Keratinocyte (primary cell): Measurements from ENCODE around the gene CLDN24. TPM values are rescaled to one million over a fixed set of nuclear protein-coding genes. Genes with fewer than 3 reads are reported as not detected.
"Not testable (repeated sequence)": the region's sequence is repeated elsewhere in the genome, so short reads cannot be mapped to it uniquely, and the experiment has no call there.

Source experiments
- DNase-seq: peaks from one replicate; pipeline ENCODE4 v3.0.0-alpha.2; 2011; ENCODE audit warnings: low read depth, missing footprints, low spot score
- FAIRE-seq: peaks from 2 replicates; lab custom pipeline; 2011; peaks lifted over from hg19 to GRCh38; lab: Jason Lieb, UNC
- H2AFZ ChIP-seq: 2 replicates; pipeline ENCODE4 v1.6.0; 2012; ENCODE audit warnings: low read length, control low read depth, inconsistent platforms; ENCODE audit not compliant: control insufficient read depth
- H3K27ac ChIP-seq: 2 replicates; pipeline ENCODE4 v1.5.1; 2011; ENCODE audit warnings: low read length; ENCODE audit not compliant: control insufficient read depth, insufficient read depth
- H3K27me3 ChIP-seq: 3 replicates; pipeline ENCODE4 v1.6.0; 2011; ENCODE audit warnings: low read length; ENCODE audit not compliant: control insufficient read depth, insufficient read depth; ENCODE audit errors: extremely low read depth
- H3K36me3 ChIP-seq, 2 experiments: 2 replicates in 1 of 2; 3 replicates in 1 of 2; pipeline ENCODE4 v1.5.1; 2011; ENCODE audit warnings: low read length in 2 of 2, mild to moderate bottlenecking in 1 of 2; ENCODE audit not compliant: control insufficient read depth in 2 of 2, insufficient read depth in 2 of 2; ENCODE audit errors: extremely low read depth in 1 of 2
- H3K4me1 ChIP-seq: 3 replicates; pipeline ENCODE4 v1.5.1; 2011; ENCODE audit warnings: low read length; ENCODE audit not compliant: control insufficient read depth, insufficient read depth; ENCODE audit errors: extremely low read depth
- H3K4me2 ChIP-seq: 3 replicates; pipeline ENCODE4 v1.6.0; 2011; ENCODE audit warnings: low read depth, low read length; ENCODE audit not compliant: control insufficient read depth, insufficient read depth; ENCODE audit errors: extremely low read depth
- H3K4me3 ChIP-seq, 3 experiments: fragments of 200-600 bp in 1 of 3; sonication (generic) in 1 of 3; 2 replicates in 2 of 3; 3 replicates in 1 of 3; pipeline ENCODE4 v1.5.1; 2011 to 2016; ENCODE audit warnings: low read length in 3 of 3, mild to moderate bottlenecking in 3 of 3, control low read depth in 2 of 3, inconsistent platforms in 1 of 3, low read depth in 1 of 3, mixed read lengths in 1 of 3, mixed run types in 1 of 3, moderate library complexity in 1 of 3; ENCODE audit not compliant: control insufficient read depth in 2 of 3, insufficient read depth in 2 of 3; ENCODE audit errors: extremely low read depth in 1 of 3
- H3K79me2 ChIP-seq: 2 replicates; pipeline ENCODE4 v1.6.0; 2012; ENCODE audit warnings: low read length; ENCODE audit not compliant: control insufficient read depth, insufficient read depth
- H3K9ac ChIP-seq: 3 replicates; pipeline ENCODE4 v1.6.0; 2011; ENCODE audit warnings: low read length; ENCODE audit not compliant: control insufficient read depth, insufficient read depth; ENCODE audit errors: extremely low read depth
- H3K9me1 ChIP-seq: 3 replicates; pipeline ENCODE4 v1.6.0; 2011; ENCODE audit warnings: low read length; ENCODE audit not compliant: control insufficient read depth, insufficient read depth; ENCODE audit errors: extremely low read depth
- H3K9me3 ChIP-seq: 2 replicates; pipeline ENCODE4 v1.5.1; 2012; ENCODE audit warnings: low read depth, low read length; ENCODE audit not compliant: control insufficient read depth
- H4K20me1 ChIP-seq: 3 replicates; pipeline ENCODE4 v1.6.0; 2011; ENCODE audit warnings: low read length; ENCODE audit not compliant: control insufficient read depth, insufficient read depth; ENCODE audit errors: extremely low read depth
- CTCF ChIP-seq, 3 experiments: IDR thresholded peaks in 1 of 3; conservative IDR thresholded peaks in 1 of 3; optimal IDR thresholded peaks in 1 of 3; 2 replicates in 2 of 3; 3 replicates in 1 of 3; pipeline versions ENCODE3 to v1.5.1; 2011; ENCODE audit warnings: low read length in 3 of 3, mild to moderate bottlenecking in 3 of 3, moderate library complexity in 2 of 3, control low read depth in 1 of 3, inconsistent platforms in 1 of 3; ENCODE audit not compliant: insufficient read depth in 2 of 3; ENCODE audit errors: extremely low read depth in 1 of 3
- EZH2 ChIP-seq: IDR thresholded peaks from one replicate; pipeline ENCODE4 v1.6.1; 2012; ENCODE audit warnings: inconsistent platforms, mild to moderate bottlenecking, low read length, moderate library complexity
- dilution Hi-C: fragments of 300-500 bp; cut with MboI; formaldehyde crosslinking; loops from one replicate; pipeline ENCODE4 v1.7.0; 2020; ENCODE audit warnings: low sequenced_read_pairs; ENCODE audit not compliant: extremely low pct_ligation_motif_present
- polyA plus RNA-seq, 5 experiments: library from polyadenylated mRNA; depleted of rRNA in 3 of 5; stranded (reverse) in 3 of 5; stranded (forward) in 1 of 5; unstranded in 1 of 5; fragments of >200 nt; gene quantifications; 1 replicate in 1 of 5; 2 replicates in 3 of 5; 3 replicates in 1 of 5; pipeline versions ENCODE4 v1.2.1 to v1.2.3, GENCODE V29; 2011 to 2012; ENCODE audit warnings: missing spikeins in 2 of 5, low read depth in 1 of 5, low replicate concordance in 1 of 5

Gene CLDN24
- polyA plus RNA-seq, 1 donor (not counting 4 experiments of a cell fraction or from before 2014, with no cell fraction given) = not detected

DNA sequence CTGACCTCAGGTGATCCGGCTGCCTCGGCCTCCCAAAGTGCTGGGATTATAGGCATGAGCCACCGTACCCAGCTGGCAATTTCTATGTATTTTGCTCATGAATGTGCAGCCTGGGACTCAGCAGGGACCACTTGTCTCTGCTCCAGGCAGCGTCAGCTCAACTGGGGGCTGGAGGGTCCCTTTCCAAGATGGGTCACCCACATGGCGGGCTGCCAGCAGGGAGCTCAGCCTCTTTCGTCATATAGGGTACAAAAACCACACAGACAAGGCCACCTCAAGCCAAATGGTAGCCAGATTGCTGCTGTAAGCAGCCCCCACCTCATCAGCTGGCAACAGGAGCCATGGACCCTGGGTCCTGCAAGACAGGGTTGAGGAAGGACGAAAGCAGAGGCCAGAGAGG lies 2.4 kb upstream of the CLDN24 start:
- Histone ChIP-seq H3K4me1 (no peaks in the 10 kb centered on the region), H3K27ac (no peak overlapping the region), H3K4me2 (no peak overlapping the region), H3K9ac (no peak overlapping the region), H3K9me3 (no peaks in the 10 kb centered on the region), H2AFZ (no peak overlapping the region), H3K4me3 (no peak overlapping the region), H3K79me2 (no peaks in the 10 kb centered on the region), H3K27me3 (no peaks in the 10 kb centered on the region), H4K20me1 (no peaks in the 10 kb centered on the region), H3K9me1 (no peaks in the 10 kb centered on the region), H3K36me3 (no peaks in the 10 kb centered on the region)
- dilution Hi-C loops = loop anchor here (10.0 kb wide), 1 partner anchor 80 kb away; no protein-coding TSS in a partner anchor
- TF ChIP-seq EZH2 (no peak), CTCF (optimal IDR thresholded peaks at IDR 0.05 in 1 of 3, IDR thresholded peaks at IDR 0.05 in 1 of 3, conservative IDR thresholded peaks at IDR 0.05 in 1 of 3; ENCODE audit: extremely low read depth in 1 of 3, insufficient read depth in 2 of 3, low read length in 3 of 3) (no peak)
- DNase-seq (no peak), FAIRE-seq (no peak)

DNA sequence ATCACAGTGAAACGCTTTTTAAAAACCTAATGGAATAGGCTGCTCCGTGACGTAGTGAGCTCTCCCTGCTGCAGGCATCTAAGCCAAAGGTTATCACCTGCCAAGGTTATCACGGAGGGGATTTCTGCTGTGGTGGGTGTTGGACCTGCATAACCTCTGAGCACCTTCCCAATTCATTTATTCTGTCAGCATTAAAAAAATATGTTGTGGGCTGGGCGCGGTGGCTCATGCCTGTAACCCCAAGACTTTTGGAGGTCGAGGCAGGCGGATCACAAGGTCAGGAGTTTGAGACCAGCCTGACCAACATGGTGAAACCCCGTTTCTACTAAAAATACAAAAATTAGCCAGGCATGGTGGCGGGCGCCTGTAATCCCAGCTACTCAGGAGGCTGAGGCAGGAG lies 1.8 kb upstream of the CLDN24 start:
- not testable (repeated sequence) for H3K4me1 ChIP-seq, DNase-seq, H3K36me3 ChIP-seq, FAIRE-seq, H4K20me1 ChIP-seq, H3K27ac ChIP-seq, H3K9me3 ChIP-seq, H3K4me2 ChIP-seq, H3K4me3 ChIP-seq, H2AFZ ChIP-seq, H3K9me1 ChIP-seq, H3K9ac ChIP-seq, H3K79me2 ChIP-seq, H3K27me3 ChIP-seq
- dilution Hi-C loops = loop anchor here (10.0 kb wide), 1 partner anchor 81 kb away; no protein-coding TSS in a partner anchor

DNA sequence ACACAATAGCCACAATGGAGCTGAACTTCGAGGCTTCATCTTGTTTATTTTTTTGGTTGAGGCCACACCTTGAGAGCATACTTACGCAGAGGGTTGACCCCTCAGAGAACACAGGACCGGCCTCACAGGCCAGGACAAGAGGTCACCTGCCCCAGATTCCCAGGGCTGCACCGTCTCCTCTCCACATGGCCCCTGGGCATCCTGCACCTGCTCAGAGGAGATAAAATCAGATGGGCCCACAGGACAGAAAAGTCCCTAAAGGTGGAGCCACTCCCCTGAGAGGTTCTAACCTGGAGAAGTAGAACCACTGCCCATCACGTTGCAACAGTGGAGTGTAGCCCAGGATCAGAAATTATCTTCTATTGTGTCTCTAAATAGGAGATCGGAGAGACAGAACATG lies 1.1 kb upstream of the CLDN24 start:
- Histone ChIP-seq H3K9me1 (no peaks in the 10 kb centered on the region), H3K9me3 (no peaks in the 10 kb centered on the region), H3K4me2 (no peak overlapping the region), H2AFZ (no peak overlapping the region), H3K9ac (no peak overlapping the region), H3K27me3 (no peaks in the 10 kb centered on the region), H3K79me2 (no peaks in the 10 kb centered on the region), H3K4me1 (no peaks in the 10 kb centered on the region), H4K20me1 (no peaks in the 10 kb centered on the region), H3K27ac (no peak overlapping the region), H3K4me3 (no peak overlapping the region), H3K36me3 (peaks cover 0 to 3% of the 10 kb centered on the region in 2 experiments)
- TF ChIP-seq EZH2 (no peak), CTCF (optimal IDR thresholded peaks at IDR 0.05 in 1 of 3, IDR thresholded peaks at IDR 0.05 in 1 of 3, conservative IDR thresholded peaks at IDR 0.05 in 1 of 3; ENCODE audit: extremely low read depth in 1 of 3, insufficient read depth in 2 of 3, low read length in 3 of 3) (no peak)
- DNase-seq (no peak), FAIRE-seq (no peak)
- dilution Hi-C loops = loop anchor here (10.0 kb wide), 1 partner anchor 82 kb away; no protein-coding TSS in a partner anchor
